Stomach (tissue), 9 donors: ENCODE data around the gene LARGE1. TPM values are rescaled to one million over a fixed set of nuclear protein-coding genes. Genes with fewer than 3 reads are reported as not detected.
"Not testable (repeated sequence)": the region's sequence is repeated elsewhere in the genome, so short reads cannot be mapped to it uniquely, and the experiment has no call there.

ENCODE experiments used
- DNase-seq, 2 donors: peaks; one replicate each; pipeline versions ENCODE4 v3.0.0 to v3.0.0-alpha.2; 2013 to 2019
- H3K27ac ChIP-seq, 5 donors: fragments of 200-600 bp in 4 of 5; sonication (generic) in 4 of 5; one replicate each; pipeline ENCODE4 v1.5.1; 2013 to 2019; ENCODE audit warnings: mild to moderate bottlenecking in 1 of 5, moderate library complexity in 1 of 5
- H3K27me3 ChIP-seq, 3 donors: fragments of 200-600 bp; sonication (generic); one replicate each; pipeline ENCODE4 v1.5.1; 2017 to 2019; ENCODE audit warnings: mixed run types in 1 of 3
- H3K36me3 ChIP-seq, 4 donors: fragments of 200-600 bp; sonication (generic); 1 replicate in 3 of 4; 2 replicates in 1 of 4; pipeline ENCODE4 v1.5.1; 2016 to 2019
- H3K4me1 ChIP-seq, 4 donors: fragments of 200-600 bp; sonication (generic); one replicate each; pipeline ENCODE4 v1.5.1; 2016 to 2019
- H3K4me3 ChIP-seq, 4 donors: fragments of 200-600 bp; sonication (generic) in 3 of 4; one replicate each; pipeline ENCODE4 v1.5.1; 2016 to 2019; ENCODE audit warnings: mild to moderate bottlenecking in 1 of 4
- H3K9me3 ChIP-seq, 4 donors: fragments of 200-600 bp; sonication (generic); one replicate each; pipeline ENCODE4 v1.5.1; 2016 to 2019
- CTCF ChIP-seq, 7 experiments: fragments of 450-650 bp in 4 of 7; fragments of 200-600 bp in 3 of 7; sonication (generic) in 3 of 7; IDR thresholded peaks; one replicate each; pipeline ENCODE4 v1.5.1; 2016 to 2019; ENCODE audit warnings: antibody characterized with exemption in 7 of 7, control low read depth in 2 of 7, mild to moderate bottlenecking in 1 of 7
- EP300 ChIP-seq: sonication (generic); formaldehyde crosslinking; IDR thresholded peaks from one replicate; pipeline ENCODE4 v1.6.1; 2017; ENCODE audit warnings: antibody characterized with exemption
- POLR2A ChIP-seq, 4 donors: fragments of 450-650 bp; IDR thresholded peaks; one replicate each; pipeline ENCODE4 v1.6.1; 2016; ENCODE audit warnings: antibody characterized with exemption in 4 of 4, control low read depth in 2 of 4, mild to moderate bottlenecking in 1 of 4, moderate library complexity in 1 of 4
- POLR2AphosphoS5 ChIP-seq, 3 donors: sonication (generic); formaldehyde crosslinking; IDR thresholded peaks; one replicate each; pipeline ENCODE4 v1.6.1; 2016; ENCODE audit warnings: antibody characterized with exemption in 3 of 3
- WGBS, 5 donors: extraction: QIAGEN DNeasy Blood & Tissue Kit in 3 of 5; methylation state at CpG; one replicate each; pipeline versions ENCODE4 v1.1.5 to v1.1.7; 2013 to 2018; 5-methylcytosine and 5-hydroxymethylcytosine counted together
- intact Hi-C: fragments of 100-400 bp; cut with DNase I; formaldehyde crosslinking; loops from one replicate; pipeline ENCODE4 v1.15.1; 2023; ENCODE audit warnings: low total_unique reads
- polyA plus RNA-seq, 3 donors: library from polyadenylated mRNA; stranded (reverse); fragments of 200-250 nt; gene quantifications; one replicate each; pipeline ENCODE4 v1.2.3, GENCODE V29; 2013
- total RNA-seq, 5 donors: library from RNA; depleted of rRNA; stranded (reverse); fragments of >200 nt; gene quantifications; one replicate each; pipeline versions ENCODE4 v1.1.0 to v1.2.3, GENCODE V29; 2014 to 2016
- donor health status: healthy with polysubstance abuse.
- donor health status: Bipolar disorder and iron deficiency.
- donor health status: healthy.

LARGE1 gene
- total and polyA plus RNA-seq, 8 donors: 3.5 to 110 (median 51.6) TPM

- intact Hi-C loops: no loop called here
- 74 to 88% (median 79%) methylated on average over 12 of the region's 12 CpGs for WGBS, 5 donors
- Histone ChIP-seq H3K4me3 (no peak overlapping the region), H3K36me3 (no peaks in the 10 kb centered on the region), H3K27ac (no peak overlapping the region), H3K27me3 (no peaks in the 10 kb centered on the region), H3K4me1 (peaks cover 10 to 33% (median 19%) of the 10 kb centered on the region in 4 donors), H3K9me3 (no peaks in the 10 kb centered on the region)
- TF ChIP-seq POLR2AphosphoS5 (IDR thresholded peaks at IDR 0.05) (no peak), POLR2A (IDR thresholded peaks at IDR 0.05) (no peak), CTCF (IDR thresholded peaks at IDR 0.05) (no peak), EP300 (no peak)
- no peak for DNase-seq
Observed at GRCh38 chr22:33861216-33861875, 58.9 kb downstream of the LARGE1 start.

- intact Hi-C loops: no loop called here
- 80 to 93% (median 89%) methylated on average over 7 to 8 of the region's 8 CpGs for WGBS, 5 donors
- DNase-seq: no peak
Observed at GRCh38 chr22:33860386-33860785, 59.9 kb downstream of the LARGE1 start.

GRCh38 chr22:33859311-33859710 is 61.0 kb downstream of the LARGE1 start:
- Histone ChIP-seq H3K4me1 (peaks cover 0 to 23% (median 13%) of the 10 kb centered on the region in 4 donors), H3K4me3 (no peak overlapping the region), H3K27ac (no peak overlapping the region), H3K27me3 (no peaks in the 10 kb centered on the region), H3K9me3 (no peaks in the 10 kb centered on the region), H3K36me3 (no peaks in the 10 kb centered on the region)
- no peak for DNase-seq
- TF ChIP-seq POLR2A (IDR thresholded peaks at IDR 0.05): no peak
- TF ChIP-seq CTCF (IDR thresholded peaks at IDR 0.05): no peak
- no peak for TF ChIP-seq POLR2AphosphoS5 (IDR thresholded peaks at IDR 0.05)
- no peak for TF ChIP-seq EP300
- intact Hi-C loops: no loop called here
- 80 to 88% (median 85%) methylated on average over 6 of the region's 6 CpGs for WGBS, 5 donors

More at GRCh38 chr22:33860386-33860785, 59.9 kb downstream of the LARGE1 start:
- no peak overlapping the region for H3K27ac ChIP-seq
- no peaks in the 10 kb centered on the region for H3K27me3 ChIP-seq
- TF ChIP-seq CTCF (IDR thresholded peaks at IDR 0.05) (no peak), POLR2AphosphoS5 (IDR thresholded peaks at IDR 0.05) (no peak), POLR2A (IDR thresholded peaks at IDR 0.05) (no peak), EP300 (no peak)
- H3K4me3 ChIP-seq: no peak overlapping the region
- H3K36me3 ChIP-seq: no peaks in the 10 kb centered on the region
- peaks cover 10 to 26% (median 18%) of the 10 kb centered on the region in 4 donors for H3K4me1 ChIP-seq
- no peaks in the 10 kb centered on the region for H3K9me3 ChIP-seq

GRCh38 chr22:33858653-33859052 is 61.6 kb downstream of the LARGE1 start:
- peaks cover 0 to 27% (median 15%) of the 10 kb centered on the region in 4 donors for H3K4me1 ChIP-seq
- H3K4me3 ChIP-seq, intact Hi-C loops, H3K27ac ChIP-seq, H3K36me3 ChIP-seq, H3K9me3 ChIP-seq, DNase-seq, H3K27me3 ChIP-seq: not testable (repeated sequence)
- 79 to 88% (median 80%) methylated on average over 5 of the region's 5 CpGs for WGBS, 5 donors

- H3K9me3 ChIP-seq, H3K27ac ChIP-seq, H3K36me3 ChIP-seq, H3K27me3 ChIP-seq, intact Hi-C loops, H3K4me3 ChIP-seq, DNase-seq: not testable (repeated sequence)
- peaks cover 9 to 36% (median 23%) of the 10 kb centered on the region in 4 donors for H3K4me1 ChIP-seq
- WGBS, 5 donors: 96 to 99% (median 98%) methylated on average over 15 to 16 of the region's 16 CpGs
Observed at GRCh38 chr22:33857767-33858166, 62.5 kb downstream of the LARGE1 start.
